ENCODE measurements around the gene MTMR12.

MTMR12 gene

DNA sequence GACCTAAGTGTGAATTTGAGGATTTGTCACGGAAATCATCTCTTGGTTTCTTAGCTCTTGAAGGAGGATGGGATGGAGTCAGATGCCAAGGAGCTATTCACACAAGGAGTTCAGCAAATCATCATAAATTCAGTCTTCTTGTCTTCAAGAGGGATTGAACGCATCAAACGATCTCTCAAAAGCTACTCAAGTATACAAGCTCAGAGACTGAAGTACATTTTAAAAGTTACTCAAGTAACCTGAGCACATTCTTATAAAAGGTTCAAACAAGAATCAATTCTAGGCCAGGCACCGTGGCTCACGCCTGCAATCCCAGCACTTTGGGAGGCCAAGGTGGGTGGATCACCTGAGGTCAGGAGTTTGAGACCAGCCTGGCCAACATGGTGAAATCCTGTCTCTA is 117.5 kb downstream of the MTMR12 start:
- Histone ChIP-seq H3K4me2 (ENCODE audit: insufficient read depth, low read length) (no peak overlapping the region), H3K27ac (ENCODE audit: low read length) (no peak overlapping the region), H3K9me3 (ENCODE audit: insufficient read depth, low read length, severe bottlenecking) (no peaks in the 10 kb centered on the region), H2AFZ (ENCODE audit: low read depth, low read length) (no peak overlapping the region), H4K20me1 (ENCODE audit: insufficient read depth, low read length) (no peaks in the 10 kb centered on the region), H3K4me3 (ENCODE audit: low read depth in 1 of 2, low read length in 2 of 2) (no peak overlapping the region), H3K9ac (ENCODE audit: low read depth, low read length) (no peak overlapping the region), H3K36me3 (ENCODE audit: insufficient read depth, low read length) (no peaks in the 10 kb centered on the region), H3K27me3 (ENCODE audit: insufficient read depth, low read length, poor library complexity) (no peaks in the 10 kb centered on the region), H3K4me1 (ENCODE audit: insufficient read depth, low read length) (no peaks in the 10 kb centered on the region), H3K79me2 (ENCODE audit: insufficient read depth, low read length) (no peaks in the 10 kb centered on the region)
- ATAC-seq (ENCODE audit: insufficient read depth, low read depth) (no peak), DNase-seq (no peak)
- TF ChIP-seq EZH2 (IDR thresholded peaks at IDR 0.05; ENCODE audit: borderline replicate concordance, low read depth, low read length, severe bottlenecking) = no peak
- TF ChIP-seq, protein P1, sequence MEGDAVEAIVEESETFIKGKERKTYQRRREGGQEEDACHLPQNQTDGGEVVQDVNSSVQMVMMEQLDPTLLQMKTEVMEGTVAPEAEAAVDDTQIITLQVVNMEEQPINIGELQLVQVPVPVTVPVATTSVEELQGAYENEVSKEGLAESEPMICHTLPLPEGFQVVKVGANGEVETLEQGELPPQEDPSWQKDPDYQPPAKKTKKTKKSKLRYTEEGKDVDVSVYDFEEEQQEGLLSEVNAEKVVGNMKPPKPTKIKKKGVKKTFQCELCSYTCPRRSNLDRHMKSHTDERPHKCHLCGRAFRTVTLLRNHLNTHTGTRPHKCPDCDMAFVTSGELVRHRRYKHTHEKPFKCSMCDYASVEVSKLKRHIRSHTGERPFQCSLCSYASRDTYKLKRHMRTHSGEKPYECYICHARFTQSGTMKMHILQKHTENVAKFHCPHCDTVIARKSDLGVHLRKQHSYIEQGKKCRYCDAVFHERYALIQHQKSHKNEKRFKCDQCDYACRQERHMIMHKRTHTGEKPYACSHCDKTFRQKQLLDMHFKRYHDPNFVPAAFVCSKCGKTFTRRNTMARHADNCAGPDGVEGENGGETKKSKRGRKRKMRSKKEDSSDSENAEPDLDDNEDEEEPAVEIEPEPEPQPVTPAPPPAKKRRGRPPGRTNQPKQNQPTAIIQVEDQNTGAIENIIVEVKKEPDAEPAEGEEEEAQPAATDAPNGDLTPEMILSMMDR (IDR thresholded peaks at IDR 0.05; ENCODE audit: borderline replicate concordance, extremely low read depth, low read length, poor library complexity, severe bottlenecking) = no peak

DNA sequence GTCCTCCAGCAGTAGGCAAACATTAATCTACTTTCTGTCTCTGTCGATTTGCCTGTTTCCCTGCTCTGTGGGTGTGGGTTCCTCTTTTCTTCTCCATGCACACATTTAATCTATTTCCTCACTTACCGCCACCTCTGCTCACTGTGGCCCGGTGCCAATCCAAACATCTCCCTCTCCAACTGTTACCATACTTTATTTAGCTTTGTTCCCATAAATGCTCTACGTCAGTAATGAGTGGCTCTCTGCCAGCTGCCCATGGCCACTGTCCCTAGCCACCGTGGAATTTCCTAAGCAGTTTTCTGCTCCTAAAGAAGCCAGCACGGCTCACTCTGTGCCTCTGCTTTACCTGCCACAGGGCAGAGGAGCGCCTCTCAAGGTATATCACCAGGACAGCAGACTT is 119.1 kb downstream of the MTMR12 start:
- Histone ChIP-seq H3K27ac (ENCODE audit: low read length) (no peak overlapping the region), H3K4me1 (ENCODE audit: insufficient read depth, low read length) (no peaks in the 10 kb centered on the region), H3K4me3 (ENCODE audit: low read depth in 1 of 2, low read length in 2 of 2) (no peak overlapping the region), H3K27me3 (ENCODE audit: insufficient read depth, low read length, poor library complexity) (no peaks in the 10 kb centered on the region), H3K4me2 (ENCODE audit: insufficient read depth, low read length) (no peak overlapping the region), H2AFZ (ENCODE audit: low read depth, low read length) (no peak overlapping the region), H3K36me3 (ENCODE audit: insufficient read depth, low read length) (no peaks in the 10 kb centered on the region), H3K9ac (ENCODE audit: low read depth, low read length) (no peak overlapping the region), H3K9me3 (ENCODE audit: insufficient read depth, low read length, severe bottlenecking) (no peaks in the 10 kb centered on the region), H4K20me1 (ENCODE audit: insufficient read depth, low read length) (no peaks in the 10 kb centered on the region), H3K79me2 (ENCODE audit: insufficient read depth, low read length) (no peaks in the 10 kb centered on the region)
- no peak for TF ChIP-seq EZH2 (IDR thresholded peaks at IDR 0.05; ENCODE audit: borderline replicate concordance, low read depth, low read length, severe bottlenecking)
- TF ChIP-seq, protein P1 (IDR thresholded peaks at IDR 0.05; ENCODE audit: borderline replicate concordance, extremely low read depth, low read length, poor library complexity, severe bottlenecking) = no peak
- ATAC-seq (ENCODE audit: insufficient read depth, low read depth) = no peak
- no peak for DNase-seq

DNA sequence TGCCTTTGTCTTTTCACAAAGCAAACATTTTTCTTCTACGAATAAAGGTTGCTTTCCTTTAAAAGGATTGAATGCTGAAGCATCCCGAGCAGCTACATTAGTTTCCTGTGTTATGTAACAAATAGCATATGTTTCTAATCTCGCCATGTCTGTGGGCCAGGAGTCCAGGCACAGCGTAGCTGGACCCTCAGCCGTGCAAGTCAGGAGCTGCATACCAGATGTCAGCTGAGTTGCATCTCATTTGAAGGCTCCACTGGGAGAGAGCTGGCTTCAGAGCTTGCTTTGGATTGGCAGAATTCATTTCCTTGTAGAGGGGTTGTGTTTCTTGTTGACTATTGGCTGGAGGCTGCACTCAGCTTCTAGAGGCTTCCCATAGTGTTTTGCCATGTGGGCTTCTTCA is 122.6 kb downstream of the MTMR12 start:
- Histone ChIP-seq H3K79me2 (ENCODE audit: insufficient read depth, low read length) (no peaks in the 10 kb centered on the region), H3K4me1 (ENCODE audit: insufficient read depth, low read length) (no peaks in the 10 kb centered on the region), H3K4me3 (ENCODE audit: low read depth in 1 of 2, low read length in 2 of 2) (no peak overlapping the region), H2AFZ (ENCODE audit: low read depth, low read length) (no peak overlapping the region), H4K20me1 (ENCODE audit: insufficient read depth, low read length) (no peaks in the 10 kb centered on the region), H3K36me3 (ENCODE audit: insufficient read depth, low read length) (no peaks in the 10 kb centered on the region), H3K9ac (ENCODE audit: low read depth, low read length) (no peak overlapping the region), H3K9me3 (ENCODE audit: insufficient read depth, low read length, severe bottlenecking) (peaks cover 3% of the 10 kb centered on the region), H3K4me2 (ENCODE audit: insufficient read depth, low read length) (no peak overlapping the region), H3K27ac (ENCODE audit: low read length) (no peak overlapping the region), H3K27me3 (ENCODE audit: insufficient read depth, low read length, poor library complexity) (no peaks in the 10 kb centered on the region)
- ATAC-seq (ENCODE audit: insufficient read depth, low read depth) (no peak), DNase-seq (no peak)
- TF ChIP-seq EZH2 (IDR thresholded peaks at IDR 0.05; ENCODE audit: borderline replicate concordance, low read depth, low read length, severe bottlenecking) = no peak
- TF ChIP-seq, protein P1 (IDR thresholded peaks at IDR 0.05; ENCODE audit: borderline replicate concordance, extremely low read depth, low read length, poor library complexity, severe bottlenecking) = no peak

DNA sequence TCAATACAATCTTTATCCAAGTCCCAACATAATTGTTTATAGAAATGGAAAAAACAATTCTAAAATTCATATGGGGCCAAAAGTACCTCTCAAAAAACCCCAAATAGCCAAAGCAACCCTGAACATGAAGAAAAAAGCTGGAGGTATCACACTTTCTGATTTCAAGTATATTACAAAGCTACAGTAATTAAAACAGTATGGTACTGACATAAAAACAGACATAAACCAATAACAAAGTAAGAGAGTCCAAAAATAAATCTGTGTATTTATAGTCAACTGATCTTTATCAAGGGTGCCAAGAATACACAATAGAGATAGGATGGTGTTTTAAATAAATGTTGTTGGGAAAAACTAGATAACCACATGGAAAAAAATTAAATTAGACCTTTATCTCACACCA is 125.1 kb downstream of the MTMR12 start:
- DNase-seq (no peak), ATAC-seq (ENCODE audit: insufficient read depth, low read depth) (no peak)
- H3K4me2 ChIP-seq (ENCODE audit: insufficient read depth, low read length) = no peak overlapping the region
- no peak overlapping the region for H2AFZ ChIP-seq (ENCODE audit: low read depth, low read length)
- TF ChIP-seq EZH2 (IDR thresholded peaks at IDR 0.05; ENCODE audit: borderline replicate concordance, low read depth, low read length, severe bottlenecking) = no peak
- TF ChIP-seq, protein P1 (IDR thresholded peaks at IDR 0.05; ENCODE audit: borderline replicate concordance, extremely low read depth, low read length, poor library complexity, severe bottlenecking) = no peak
- H3K4me3 ChIP-seq (ENCODE audit: low read depth in 1 of 2, low read length in 2 of 2) = no peak overlapping the region
- no peaks in the 10 kb centered on the region for H3K4me1 ChIP-seq (ENCODE audit: insufficient read depth, low read length)
- H3K27me3 ChIP-seq (ENCODE audit: insufficient read depth, low read length, poor library complexity) = no peaks in the 10 kb centered on the region
- no peak overlapping the region for H3K9ac ChIP-seq (ENCODE audit: low read depth, low read length)
- H4K20me1 ChIP-seq (ENCODE audit: insufficient read depth, low read length) = no peaks in the 10 kb centered on the region
- H3K27ac ChIP-seq (ENCODE audit: low read length) = no peak overlapping the region
- H3K36me3 ChIP-seq (ENCODE audit: insufficient read depth, low read length) = no peaks in the 10 kb centered on the region
- peaks cover 3% of the 10 kb centered on the region for H3K9me3 ChIP-seq (ENCODE audit: insufficient read depth, low read length, severe bottlenecking)
- H3K79me2 ChIP-seq (ENCODE audit: insufficient read depth, low read length) = no peaks in the 10 kb centered on the region
